Left hindlimb (tissue), 1 donor: ENCODE measurements around the gene SMG6.

ENCODE experiments used
- DNase-seq: peaks from one replicate; pipeline ENCODE4 v3.0.0-alpha.2; 2018

The SMG6 gene

GRCh38 chr17:2197271-2197670 is 106.3 kb downstream of the SMG6 start:
- DNase-seq: no peak

- DNase-seq: no peak
Measured at GRCh38 chr17:2195729-2196128, 107.9 kb downstream of the SMG6 start.

GRCh38 chr17:2194889-2195335 is 108.7 kb downstream of the SMG6 start:
- no peak for DNase-seq

- DNase-seq: no peak
Measured at GRCh38 chr17:2192367-2193057, 111.1 kb downstream of the SMG6 start.

- DNase-seq: no peak
Measured at GRCh38 chr17:2191785-2192184, 111.8 kb downstream of the SMG6 start.

- no peak for DNase-seq
Measured at GRCh38 chr17:2191227-2191626, 112.4 kb downstream of the SMG6 start.

- no peak for DNase-seq
Measured at GRCh38 chr17:2190014-2190413, 113.6 kb downstream of the SMG6 start.

- no peak for DNase-seq
Measured at GRCh38 chr17:2188971-2189630, 114.5 kb downstream of the SMG6 start.

GRCh38 chr17:2187758-2188157 is 115.8 kb downstream of the SMG6 start:
- DNase-seq: no peak

GRCh38 chr17:2186937-2187336 is 116.6 kb downstream of the SMG6 start:
- DNase-seq: no peak

GRCh38 chr17:2184993-2185931 is 118.3 kb downstream of the SMG6 start:
- no peak for DNase-seq

- no peak for DNase-seq
Measured at GRCh38 chr17:2183346-2183745, 120.2 kb downstream of the SMG6 start.

- no peak for DNase-seq
Measured at GRCh38 chr17:2181897-2182448, 121.6 kb downstream of the SMG6 start.

GRCh38 chr17:2181206-2181896 is 122.2 kb downstream of the SMG6 start:
- DNase-seq: peak; percentile 85

- DNase-seq: no peak
Measured at GRCh38 chr17:2180768-2181167, 122.8 kb downstream of the SMG6 start.

GRCh38 chr17:2179615-2180295 is 123.8 kb downstream of the SMG6 start:
- peak; percentile 93 for DNase-seq

GRCh38 chr17:2178798-2179501 is 124.6 kb downstream of the SMG6 start:
- DNase-seq: no peak

- no peak for DNase-seq
Measured at GRCh38 chr17:2177235-2177811, 126.3 kb downstream of the SMG6 start.

- peak; percentile 50 for DNase-seq
Measured at GRCh38 chr17:2176499-2177169, 127.0 kb downstream of the SMG6 start.

GRCh38 chr17:2175294-2175628 is 128.3 kb downstream of the SMG6 start:
- no peak for DNase-seq
